ENCODE results near the gene DCBLD2.
A peak's percentile ranks its signal among the peaks of the same experiment; 100 is the strongest.

Gene DCBLD2

DNA sequence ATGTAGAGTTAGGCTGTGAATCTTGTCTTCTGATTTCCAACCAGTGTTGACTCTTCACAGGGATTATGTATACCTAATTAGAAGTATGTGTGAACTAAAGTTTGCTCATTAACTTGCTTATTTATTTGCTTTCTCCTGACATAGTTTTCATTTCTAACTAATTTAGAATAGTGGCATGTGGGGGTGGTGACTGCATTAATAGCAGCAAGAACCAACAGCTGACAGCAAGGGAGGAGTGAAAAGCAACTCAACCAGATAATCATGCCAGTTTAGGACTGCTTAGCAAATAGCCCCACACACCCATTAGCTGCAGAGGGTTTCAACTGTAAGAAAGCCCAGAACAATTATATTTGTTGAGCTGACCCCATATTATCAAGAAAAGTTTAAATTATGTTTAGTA is 134.6 kb downstream of the DCBLD2 start:
- TF ChIP-seq, protein P1, sequence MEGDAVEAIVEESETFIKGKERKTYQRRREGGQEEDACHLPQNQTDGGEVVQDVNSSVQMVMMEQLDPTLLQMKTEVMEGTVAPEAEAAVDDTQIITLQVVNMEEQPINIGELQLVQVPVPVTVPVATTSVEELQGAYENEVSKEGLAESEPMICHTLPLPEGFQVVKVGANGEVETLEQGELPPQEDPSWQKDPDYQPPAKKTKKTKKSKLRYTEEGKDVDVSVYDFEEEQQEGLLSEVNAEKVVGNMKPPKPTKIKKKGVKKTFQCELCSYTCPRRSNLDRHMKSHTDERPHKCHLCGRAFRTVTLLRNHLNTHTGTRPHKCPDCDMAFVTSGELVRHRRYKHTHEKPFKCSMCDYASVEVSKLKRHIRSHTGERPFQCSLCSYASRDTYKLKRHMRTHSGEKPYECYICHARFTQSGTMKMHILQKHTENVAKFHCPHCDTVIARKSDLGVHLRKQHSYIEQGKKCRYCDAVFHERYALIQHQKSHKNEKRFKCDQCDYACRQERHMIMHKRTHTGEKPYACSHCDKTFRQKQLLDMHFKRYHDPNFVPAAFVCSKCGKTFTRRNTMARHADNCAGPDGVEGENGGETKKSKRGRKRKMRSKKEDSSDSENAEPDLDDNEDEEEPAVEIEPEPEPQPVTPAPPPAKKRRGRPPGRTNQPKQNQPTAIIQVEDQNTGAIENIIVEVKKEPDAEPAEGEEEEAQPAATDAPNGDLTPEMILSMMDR (conservative IDR thresholded peaks at IDR 0.05; ENCODE audit: low read length): no peak
- DNase-seq (ENCODE audit: low read depth): no peak
- H3K4me3 ChIP-seq (ENCODE audit: low read length): no peak overlapping the region

DNA sequence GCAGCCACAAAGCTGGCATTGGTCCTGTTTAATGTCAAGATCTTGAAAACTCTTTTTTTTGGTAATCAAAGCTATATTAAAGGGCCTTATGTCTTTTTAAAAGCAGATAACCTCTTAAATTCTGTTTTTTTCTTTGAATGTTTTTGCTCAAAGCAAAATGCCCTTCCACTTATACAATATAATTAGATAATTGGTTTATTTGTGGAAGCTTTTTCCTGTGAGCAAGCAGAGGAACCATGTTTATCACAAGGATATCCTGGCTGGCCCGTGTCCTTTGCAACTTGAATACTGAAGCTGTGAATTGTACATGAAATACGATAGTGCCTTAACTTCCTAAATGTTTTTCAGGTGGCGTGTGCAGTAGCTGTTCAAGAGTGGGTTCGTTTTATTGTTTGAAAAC is 135.8 kb downstream of the DCBLD2 start:
- H3K4me3 ChIP-seq (ENCODE audit: low read length): no peak overlapping the region
- DNase-seq (ENCODE audit: low read depth): no peak
- TF ChIP-seq, protein P1 (conservative IDR thresholded peaks at IDR 0.05; ENCODE audit: low read length): no peak

DNA sequence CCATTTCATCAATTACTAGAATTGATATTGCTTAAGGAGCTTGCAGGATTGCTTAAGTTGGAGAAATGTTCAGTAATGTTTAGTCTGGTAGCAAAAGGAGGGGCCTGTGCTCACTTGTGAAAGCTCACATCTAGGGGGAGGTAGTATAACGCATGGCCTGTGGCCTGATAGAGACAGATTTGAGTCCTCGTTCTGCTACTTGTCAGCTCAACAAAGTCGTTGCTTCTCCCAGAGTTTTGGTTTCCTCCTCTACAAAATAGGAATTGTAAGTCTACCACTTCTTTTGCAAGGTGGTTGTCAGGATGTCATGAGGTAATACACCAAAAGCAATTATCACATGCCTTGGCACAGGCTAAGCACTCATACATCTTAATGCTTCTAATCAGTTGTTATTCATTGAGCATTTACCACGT is 137.0 kb downstream of the DCBLD2 start:
- no peak overlapping the region for H3K4me3 ChIP-seq (ENCODE audit: low read length)
- DNase-seq (ENCODE audit: low read depth): no peak
- TF ChIP-seq, protein P1 (conservative IDR thresholded peaks at IDR 0.05; ENCODE audit: low read length): no peak

DNA sequence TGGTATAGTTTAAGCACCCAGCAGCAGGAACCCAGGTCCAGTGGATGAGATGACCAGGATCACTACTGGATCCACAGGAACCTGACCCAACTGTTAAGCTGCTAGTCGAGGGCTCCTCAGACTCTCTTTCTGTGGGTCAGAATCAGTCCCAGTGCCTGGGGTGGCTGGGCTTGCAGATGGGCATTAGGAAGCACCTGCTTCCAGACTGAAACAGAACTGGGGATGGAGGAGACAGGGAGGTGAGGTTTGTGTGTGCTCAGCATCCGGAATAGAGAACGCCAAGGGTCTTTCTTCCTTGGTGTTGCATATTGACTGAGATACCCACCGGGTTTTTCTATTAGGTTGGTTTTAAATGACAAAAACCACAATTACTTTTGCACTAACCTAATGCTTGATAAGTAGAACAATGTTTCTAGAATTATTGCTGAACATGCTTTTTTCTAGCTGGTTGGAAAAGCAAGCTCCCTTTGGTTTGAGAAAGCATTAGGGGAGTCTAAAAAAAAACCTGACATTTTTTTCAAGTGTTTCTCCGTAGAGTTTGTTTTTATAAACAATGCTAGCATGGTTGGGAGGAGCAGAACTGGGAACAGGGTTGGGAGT is 137.6 kb downstream of the DCBLD2 start:
- TF ChIP-seq, protein P1 (conservative IDR thresholded peaks at IDR 0.05; ENCODE audit: low read length): no peak
- no peak overlapping the region for H3K4me3 ChIP-seq (ENCODE audit: low read length)
- no peak for DNase-seq (ENCODE audit: low read depth)

DNA sequence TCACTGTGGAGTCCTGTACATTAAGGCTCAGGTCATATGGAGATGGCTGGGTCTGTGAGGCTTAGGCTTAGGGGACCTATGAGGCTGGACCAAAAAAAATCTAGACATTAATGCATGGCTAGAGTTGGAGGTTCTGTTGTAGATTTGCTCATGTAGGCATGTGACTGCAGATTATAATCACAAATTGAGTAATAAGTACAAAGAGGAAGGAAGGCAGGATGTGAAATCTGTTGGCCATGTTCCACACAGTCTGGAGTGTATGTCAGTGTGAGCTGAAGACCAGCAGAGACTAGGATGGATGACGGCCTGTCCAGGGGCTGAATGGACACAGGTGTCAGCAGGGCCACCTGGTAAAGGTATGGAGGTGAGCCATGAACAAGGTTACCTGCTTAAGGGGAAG is 138.4 kb downstream of the DCBLD2 start, which contains the start of gene ST3GAL6:
Gene ST3GAL6, plus strand, starts transcription at position 265 of the 400 bp plus-strand sequence. CDS start 5,101 bp downstream, outside the sequence.
- TF ChIP-seq, protein P1 (conservative IDR thresholded peaks at IDR 0.05; ENCODE audit: low read length): no peak
- H3K4me3 ChIP-seq (ENCODE audit: low read length): no peak within 1 kb of the TSS
- peak; percentile 24 for DNase-seq (ENCODE audit: low read depth)

DNA sequence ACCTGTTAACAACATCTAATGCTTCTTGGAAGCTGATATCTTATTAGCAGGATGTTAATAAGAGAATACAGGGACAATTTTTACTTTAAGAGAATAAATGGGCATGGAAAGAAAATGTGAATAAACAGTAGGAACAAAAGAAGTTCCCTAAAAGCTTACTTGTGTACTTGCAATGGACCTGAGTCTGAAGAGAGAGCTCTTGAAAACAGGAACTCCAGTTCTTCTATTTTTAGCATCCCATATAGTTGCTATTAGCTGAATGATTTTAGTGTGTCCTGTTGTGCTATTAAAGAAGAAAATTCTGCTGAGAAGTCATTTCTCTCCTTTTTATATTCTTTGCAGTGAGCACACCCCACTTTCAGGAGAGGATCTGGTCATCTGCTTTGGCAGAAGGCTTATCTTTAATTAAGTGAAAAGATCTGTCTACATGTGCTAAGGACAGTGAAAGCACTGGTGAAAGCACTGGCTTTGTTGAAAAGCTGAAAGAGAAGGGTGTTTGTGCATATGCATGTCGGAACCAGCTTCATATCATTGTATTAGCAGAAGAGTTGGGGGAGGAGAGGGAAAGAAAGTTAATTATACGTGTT is 139.8 kb downstream of the DCBLD2 start:
- TF ChIP-seq, protein P1 (conservative IDR thresholded peaks at IDR 0.05; ENCODE audit: low read length): no peak
- H3K4me3 ChIP-seq (ENCODE audit: low read length): no peak overlapping the region
- DNase-seq (ENCODE audit: low read depth): no peak

DNA sequence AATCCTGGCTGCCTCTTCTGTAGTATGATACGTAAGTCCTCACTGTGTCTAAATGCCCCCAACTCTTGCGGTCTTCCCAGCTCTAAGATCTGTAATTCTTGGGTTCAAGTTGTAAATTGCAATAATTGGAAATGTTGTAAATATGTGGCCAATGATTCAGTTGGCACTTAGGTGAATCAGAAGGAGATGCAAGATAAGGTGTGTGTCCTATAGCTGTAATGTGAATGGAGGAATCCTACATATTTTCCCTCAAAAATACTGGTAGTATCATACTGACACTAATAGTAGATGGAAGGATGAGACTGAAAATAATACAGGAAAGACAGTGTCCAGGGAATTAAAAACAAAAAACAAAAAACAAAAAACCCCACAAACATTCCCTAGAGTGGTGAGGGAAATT is 141.9 kb downstream of the DCBLD2 start:
- no peak for DNase-seq (ENCODE audit: low read depth)
- TF ChIP-seq, protein P1 (conservative IDR thresholded peaks at IDR 0.05; ENCODE audit: low read length): no peak
- H3K4me3 ChIP-seq (ENCODE audit: low read length): no peak overlapping the region

Data from AG10803 (cell line).